Lower lobe of right lung (tissue), 2 donors: ENCODE data around the gene NCAPH2. TPM values are rescaled to one million over a fixed set of nuclear protein-coding genes. Genes with fewer than 3 reads are reported as not detected.
"Not testable (repeated sequence)": the region's sequence is repeated elsewhere in the genome, so short reads cannot be mapped to it uniquely, and the experiment has no call there.

Source experiments
- ATAC-seq, 2 donors: fragments of 200-7000 bp; cut with Tn5 transposase; one replicate each; pipeline ENCODE4 v1.9.1; 2020 to 2022; ENCODE audit warnings: mild to moderate bottlenecking in 2 of 2, moderate library complexity in 2 of 2
- DNase-seq: peaks from one replicate; pipeline ENCODE4 v3.0.0-alpha.2; 2020
- H3K27ac ChIP-seq: fragments of 200-600 bp; one replicate; pipeline ENCODE4 v1.8.0; 2022
- H3K27me3 ChIP-seq: fragments of 200-600 bp; one replicate; pipeline ENCODE4 v1.8.0; 2022; ENCODE audit warnings: low read depth
- H3K36me3 ChIP-seq: fragments of 200-600 bp; one replicate; pipeline ENCODE4 v1.8.0; 2022; ENCODE audit warnings: mild to moderate bottlenecking
- H3K4me1 ChIP-seq: fragments of 200-600 bp; one replicate; pipeline ENCODE4 v1.8.0; 2022
- H3K4me3 ChIP-seq: fragments of 200-600 bp; one replicate; pipeline ENCODE4 v1.8.0; 2022; ENCODE audit warnings: mild to moderate bottlenecking
- H3K9me3 ChIP-seq: fragments of 200-600 bp; one replicate; pipeline ENCODE4 v1.8.0; 2022
- intact Hi-C: fragments of 100-400 bp; cut with DNase I; formaldehyde crosslinking; loops from one replicate; pipeline ENCODE4 v1.11.0; 2022
- total RNA-seq: library from RNA; stranded (reverse); fragmentation: NEBNext Ultra II Directional; extraction: Animal tissue kit (Norgen Biotek cat#: 25700); gene quantifications from one replicate; pipeline ENCODE4 v1.2.1, GENCODE V29; 2021
- TF ChIP-seq, protein P1 (sequence below): fragments of 200-600 bp; IDR thresholded peaks from one replicate; pipeline ENCODE4 v1.8.0; 2022; ENCODE audit warnings: antibody characterized with exemption, mild to moderate bottlenecking
- donor health status: DM: no; HTN: yes; CAD: no; lungs with severe emphysema.

Gene NCAPH2
- total RNA-seq, 1 donor from 2014 or later, result 46.1 TPM

DNA sequence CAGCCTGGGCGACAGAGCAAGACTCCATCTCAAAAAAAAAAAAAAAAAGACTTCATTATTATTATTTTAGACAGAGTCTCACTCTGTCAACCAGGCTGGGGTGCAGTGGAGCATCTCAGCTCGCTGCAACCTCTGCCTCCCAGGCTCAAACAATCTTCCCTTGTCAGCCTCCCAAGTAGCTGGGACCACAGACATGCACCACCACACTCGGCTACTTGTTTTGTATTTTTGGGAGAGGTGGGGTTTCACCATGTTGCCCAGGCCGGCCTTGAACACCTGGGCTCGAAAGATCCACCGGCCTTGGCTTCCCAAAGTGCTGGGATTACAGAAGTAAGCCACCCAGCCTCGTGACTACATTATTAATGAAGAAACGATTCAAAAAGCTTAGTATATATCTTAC is 27.1 kb downstream of the NCAPH2 start:
- no peak overlapping the region for H3K4me3 ChIP-seq
- H3K9me3 ChIP-seq, result no peaks in the 10 kb centered on the region
- ATAC-seq (no peak), DNase-seq (no peak)
- intact Hi-C loops, result no loop called here
- H3K27me3 ChIP-seq, result no peaks in the 10 kb centered on the region
- peaks cover 54% of the 10 kb centered on the region for H3K4me1 ChIP-seq
- H3K36me3 ChIP-seq, result no peaks in the 10 kb centered on the region
- TF ChIP-seq, protein P1, sequence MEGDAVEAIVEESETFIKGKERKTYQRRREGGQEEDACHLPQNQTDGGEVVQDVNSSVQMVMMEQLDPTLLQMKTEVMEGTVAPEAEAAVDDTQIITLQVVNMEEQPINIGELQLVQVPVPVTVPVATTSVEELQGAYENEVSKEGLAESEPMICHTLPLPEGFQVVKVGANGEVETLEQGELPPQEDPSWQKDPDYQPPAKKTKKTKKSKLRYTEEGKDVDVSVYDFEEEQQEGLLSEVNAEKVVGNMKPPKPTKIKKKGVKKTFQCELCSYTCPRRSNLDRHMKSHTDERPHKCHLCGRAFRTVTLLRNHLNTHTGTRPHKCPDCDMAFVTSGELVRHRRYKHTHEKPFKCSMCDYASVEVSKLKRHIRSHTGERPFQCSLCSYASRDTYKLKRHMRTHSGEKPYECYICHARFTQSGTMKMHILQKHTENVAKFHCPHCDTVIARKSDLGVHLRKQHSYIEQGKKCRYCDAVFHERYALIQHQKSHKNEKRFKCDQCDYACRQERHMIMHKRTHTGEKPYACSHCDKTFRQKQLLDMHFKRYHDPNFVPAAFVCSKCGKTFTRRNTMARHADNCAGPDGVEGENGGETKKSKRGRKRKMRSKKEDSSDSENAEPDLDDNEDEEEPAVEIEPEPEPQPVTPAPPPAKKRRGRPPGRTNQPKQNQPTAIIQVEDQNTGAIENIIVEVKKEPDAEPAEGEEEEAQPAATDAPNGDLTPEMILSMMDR, result no peak
- peak overlapping the region; percentile 100 for H3K27ac ChIP-seq

DNA sequence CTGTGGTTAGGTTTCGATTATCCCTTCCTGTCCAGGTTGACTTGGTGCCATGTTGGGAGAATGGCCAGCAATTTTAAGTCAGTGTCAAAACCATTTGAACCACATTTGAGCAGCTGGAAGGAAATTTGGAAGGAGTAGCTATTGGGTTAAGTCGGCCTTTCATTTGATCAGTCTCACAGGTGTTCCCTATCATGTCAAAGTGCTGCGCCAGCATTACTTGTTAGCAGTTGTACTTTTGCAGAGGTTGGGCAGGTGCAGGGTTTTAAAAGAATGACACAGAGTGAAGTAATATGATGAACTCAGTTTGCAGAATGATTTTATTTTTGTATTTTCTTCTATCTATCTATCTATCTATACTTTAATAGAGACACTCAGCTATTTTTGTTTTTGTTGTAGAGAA is 28.2 kb downstream of the NCAPH2 start:
- TF ChIP-seq, protein P1, result no peak
- no peak overlapping the region for H3K27ac ChIP-seq
- peaks cover 61% of the 10 kb centered on the region for H3K4me1 ChIP-seq
- H3K9me3 ChIP-seq, result no peaks in the 10 kb centered on the region
- DNase-seq, result no peak
- no peak overlapping the region for H3K4me3 ChIP-seq
- H3K27me3 ChIP-seq, result no peaks in the 10 kb centered on the region
- no peak for ATAC-seq
- no peaks in the 10 kb centered on the region for H3K36me3 ChIP-seq
- intact Hi-C loops, result no loop called here

DNA sequence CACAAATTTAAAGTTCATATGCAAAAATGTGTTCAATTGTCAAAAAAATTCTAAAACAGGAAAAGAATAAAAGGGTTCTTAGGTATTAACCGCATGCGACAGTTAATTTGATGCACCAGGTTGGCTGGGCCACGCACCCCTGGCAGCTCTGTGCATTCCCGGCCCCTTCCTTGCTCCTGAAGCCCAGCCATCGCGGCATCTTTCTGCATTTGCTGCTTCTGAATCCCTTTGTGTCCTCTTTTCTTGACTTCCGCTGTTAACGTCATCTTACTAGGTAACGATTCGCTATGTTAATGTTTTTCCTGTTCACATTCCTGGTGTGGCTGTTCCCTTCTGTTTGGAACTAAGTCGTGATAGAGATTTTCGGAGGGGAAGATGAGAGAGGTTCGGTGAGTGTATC is 29.7 kb downstream of the NCAPH2 start:
- H3K4me3 ChIP-seq, result no peak overlapping the region
- intact Hi-C loops, result no loop called here
- DNase-seq (peak; percentile 30), ATAC-seq (no peak)
- TF ChIP-seq, protein P1, result no peak
- H3K4me1 ChIP-seq, result peaks cover 55% of the 10 kb centered on the region
- no peaks in the 10 kb centered on the region for H3K36me3 ChIP-seq
- H3K27me3 ChIP-seq, result no peaks in the 10 kb centered on the region
- no peaks in the 10 kb centered on the region for H3K9me3 ChIP-seq
- H3K27ac ChIP-seq, result peak overlapping the region; percentile 97

DNA sequence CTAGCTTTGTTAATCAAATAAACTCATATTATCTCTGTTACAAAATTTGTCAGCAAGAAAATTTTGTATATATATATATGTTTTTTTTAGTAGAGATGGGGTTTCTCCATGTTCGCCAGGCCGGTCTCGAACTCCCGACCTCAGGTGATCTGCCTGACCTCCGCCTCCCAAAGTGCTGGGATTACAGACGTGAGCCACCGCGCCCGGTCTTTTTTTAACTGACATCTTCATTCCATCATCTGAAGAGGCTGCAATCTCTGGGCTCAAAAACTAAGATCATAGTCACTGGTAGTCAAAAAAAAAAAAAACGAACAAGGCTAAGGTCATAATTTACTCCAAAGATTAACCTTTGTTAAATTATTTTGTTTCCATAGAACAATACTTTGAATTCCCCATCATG is 32.4 kb downstream of the NCAPH2 start:
- Histone ChIP-seq H3K4me3 (no peak overlapping the region), H3K27ac (peak overlapping the region; percentile 97), H3K4me1 (peaks cover 62% of the 10 kb centered on the region), H3K27me3 (peaks cover 6% of the 10 kb centered on the region), H3K9me3 (no peaks in the 10 kb centered on the region), H3K36me3 (no peaks in the 10 kb centered on the region)
- intact Hi-C loops, result no loop called here
- TF ChIP-seq, protein P1, result no peak
- no peak for DNase-seq
- ATAC-seq, result no peak

DNA sequence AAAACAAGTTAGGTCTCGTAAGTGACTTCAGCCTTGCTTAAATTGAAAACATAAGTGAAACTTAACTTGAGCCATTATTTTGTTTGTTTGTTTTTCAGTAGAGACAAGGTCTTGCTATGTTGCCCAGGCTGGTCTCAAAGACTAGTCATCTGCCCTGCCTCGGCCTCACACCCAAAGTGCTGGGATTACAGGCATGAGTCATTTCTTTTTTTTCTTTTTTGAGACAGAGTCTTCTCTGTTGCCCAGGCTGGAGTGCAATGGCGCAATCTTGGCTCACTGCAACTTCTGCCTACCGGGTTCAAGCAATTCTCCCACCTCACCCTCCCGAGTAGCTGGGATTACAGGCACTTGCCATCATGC is 33.6 kb downstream of the NCAPH2 start:
- peak overlapping the region; percentile 97 for H3K27ac ChIP-seq
- H3K4me3 ChIP-seq, H3K9me3 ChIP-seq, intact Hi-C loops, H3K36me3 ChIP-seq: not testable (repeated sequence)
- DNase-seq (peak; percentile 84), ATAC-seq (peak; percentile 53 to 62)
- peaks cover 68% of the 10 kb centered on the region for H3K4me1 ChIP-seq
- H3K27me3 ChIP-seq, result peaks cover 14% of the 10 kb centered on the region

DNA sequence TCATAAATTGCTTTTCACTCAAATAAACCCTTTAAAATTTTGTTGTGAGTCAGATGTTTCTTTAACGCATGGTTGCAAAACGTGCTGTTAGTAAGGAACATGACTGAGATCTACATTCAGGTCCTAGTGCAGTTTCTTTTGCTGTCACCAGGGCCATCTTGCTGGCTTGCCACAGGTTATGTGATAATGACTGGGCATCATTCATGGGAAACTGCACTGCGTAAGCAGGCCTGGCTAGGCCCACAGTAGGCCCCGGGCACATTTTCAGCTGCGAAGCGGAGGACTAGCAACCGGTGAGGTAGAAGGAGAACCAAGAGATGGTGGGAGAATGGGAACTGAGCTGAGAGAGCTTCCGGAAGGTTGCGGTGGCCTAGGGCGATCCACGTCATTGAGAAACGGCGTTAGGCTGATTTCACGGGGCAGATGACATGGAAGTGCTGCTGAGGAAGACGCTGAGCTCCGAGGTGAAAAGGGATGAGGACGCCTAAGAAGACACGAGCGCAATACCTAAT is 34.4 kb downstream of the NCAPH2 start:
- no peak for DNase-seq
- H3K4me1 ChIP-seq, result peaks cover 62% of the 10 kb centered on the region
- H3K36me3 ChIP-seq, result no peaks in the 10 kb centered on the region
- TF ChIP-seq, protein P1, result no peak
- H3K27me3 ChIP-seq, result peaks cover 22% of the 10 kb centered on the region
- peak overlapping the region; percentile 97 for H3K27ac ChIP-seq
- intact Hi-C loops, result no loop called here
- peak in 1 of 2 donors; percentile 5 for ATAC-seq
- no peak overlapping the region for H3K4me3 ChIP-seq
- no peaks in the 10 kb centered on the region for H3K9me3 ChIP-seq
